GM23338 (cell line): ENCODE data around the gene CACNB4. TPM values are rescaled to one million over a fixed set of nuclear protein-coding genes. Genes with fewer than 3 reads are reported as not detected.

Source experiments
- ATAC-seq: fragments of 200-7000 bp; cut with Tn5 transposase; 3 replicates; pipeline ENCODE4 v1.9.1; 2020
- DNase-seq: peaks from one replicate; pipeline ENCODE4 v3.0.0-alpha.2; 2015; ENCODE audit warnings: low spot score
- H2AFZ ChIP-seq: fragments of 200-600 bp; sonication (generic); 2 replicates; pipeline ENCODE4 v1.8.0; 2016; ENCODE audit warnings: antibody characterized with exemption, mild to moderate bottlenecking, moderate library complexity
- H3F3A ChIP-seq: fragments of 200-600 bp; sonication (generic); replicated peaks from 2 replicates; pipeline ENCODE4 v1.8.0; 2017; ENCODE audit warnings: antibody characterized with exemption, mixed run types, low read depth
- H3K27ac ChIP-seq: fragments of 200-600 bp; sonication (generic); 2 replicates; pipeline ENCODE4 v1.6.1; 2016; ENCODE audit warnings: low read depth
- H3K27me3 ChIP-seq: fragments of 200-600 bp; sonication (generic); 2 replicates; pipeline ENCODE4 v1.8.0; 2016; ENCODE audit warnings: mild to moderate bottlenecking, mixed run types, moderate library complexity; ENCODE audit not compliant: insufficient read depth
- H3K36me3 ChIP-seq: fragments of 200-600 bp; sonication (generic); 2 replicates; pipeline ENCODE4 v1.8.0; 2016; ENCODE audit warnings: mild to moderate bottlenecking; ENCODE audit not compliant: insufficient read depth
- H3K4me1 ChIP-seq: fragments of 200-600 bp; sonication (generic); 2 replicates; pipeline ENCODE4 v1.8.0; 2016; ENCODE audit warnings: mild to moderate bottlenecking, moderate library complexity; ENCODE audit not compliant: insufficient read depth
- H3K4me2 ChIP-seq: fragments of 200-600 bp; sonication (generic); 2 replicates; pipeline ENCODE4 v1.7.1; 2017; ENCODE audit warnings: mixed run types
- H3K4me3 ChIP-seq: fragments of 200-600 bp; sonication (generic); 2 replicates; pipeline ENCODE4 v1.6.1; 2016; ENCODE audit warnings: mixed run types
- H3K79me2 ChIP-seq: fragments of 200-600 bp; sonication (generic); replicated peaks from 2 replicates; pipeline ENCODE4 v1.8.0; 2017; ENCODE audit warnings: mild to moderate bottlenecking; ENCODE audit not compliant: insufficient read depth
- H3K9me2 ChIP-seq: fragments of 200-600 bp; sonication (generic); 2 replicates; pipeline ENCODE4 v1.8.0; 2017; ENCODE audit not compliant: insufficient read depth
- H4K20me1 ChIP-seq: fragments of 200-600 bp; sonication (generic); replicated peaks from 2 replicates; pipeline ENCODE4 v1.8.0; 2017; ENCODE audit warnings: mild to moderate bottlenecking; ENCODE audit not compliant: insufficient read depth
- H3K27ac Mint-ChIP-seq: 2 replicates; pipeline ENCODE4 v1.8.0; 2020; ENCODE audit warnings: inconsistent platforms, mild to moderate bottlenecking, moderate library complexity, mixed read lengths
- H3K27me3 Mint-ChIP-seq: 3 replicates; pipeline ENCODE4 v1.8.0; 2022; ENCODE audit warnings: low read depth, mild to moderate bottlenecking, moderate library complexity, mixed read lengths, inconsistent platforms; ENCODE audit not compliant: insufficient read depth, poor library complexity
- H3K36me3 Mint-ChIP-seq: 3 replicates; pipeline ENCODE4 v1.8.0; 2021; ENCODE audit warnings: low read depth, mild to moderate bottlenecking, inconsistent platforms, moderate library complexity, mixed read lengths
- H3K4me1 Mint-ChIP-seq: 3 replicates; pipeline ENCODE4 v1.8.0; 2020; ENCODE audit warnings: mild to moderate bottlenecking, inconsistent platforms, mixed read lengths
- H3K4me3 Mint-ChIP-seq: 3 replicates; pipeline ENCODE4 v1.8.0; 2021; ENCODE audit warnings: moderate library complexity, mild to moderate bottlenecking, inconsistent platforms, mixed read lengths
- H3K9me3 Mint-ChIP-seq: 3 replicates; pipeline ENCODE4 v1.8.0; 2020; ENCODE audit warnings: moderate library complexity, mild to moderate bottlenecking, inconsistent platforms, mixed read lengths
- EZH2phosphoT487 ChIP-seq: fragments of 200-600 bp; sonication (generic); IDR thresholded peaks from one replicate; pipeline ENCODE4 v1.8.1; 2018; ENCODE audit warnings: antibody characterized with exemption; ENCODE audit not compliant: unreplicated experiment
- JUNB ChIP-seq: IDR thresholded peaks from one replicate; pipeline ENCODE4 v1.6.1; 2016; ENCODE audit warnings: antibody characterized with exemption; ENCODE audit not compliant: unreplicated experiment
- NANOG ChIP-seq: IDR thresholded peaks from 2 replicates; pipeline ENCODE4 v1.6.1; 2016; ENCODE audit warnings: antibody characterized with exemption, borderline replicate concordance
- STAT1 ChIP-seq: IDR thresholded peaks from one replicate; pipeline ENCODE4 v1.6.1; 2016; ENCODE audit warnings: antibody characterized with exemption; ENCODE audit not compliant: unreplicated experiment
- ZNF114 ChIP-seq: fragments of 250-450 bp; sonication (Bioruptor Pico); IDR thresholded peaks from 2 replicates; pipeline ENCODE4 v1.5.0; 2020; ENCODE audit warnings: mild to moderate bottlenecking, moderate library complexity
- ZNF331 ChIP-seq: fragments of 250-450 bp; sonication (Bioruptor Pico); IDR thresholded peaks from 2 replicates; pipeline ENCODE4 v1.5.0; 2020; ENCODE audit warnings: low read depth, mild to moderate bottlenecking, moderate library complexity
- polyA plus RNA-seq: library from polyadenylated mRNA; unstranded; fragments of >200 nt; fragmentation: Nextera tagmentation; extraction: Ambion mirVana; gene quantifications from 2 replicates; pipeline ENCODE4 v1.2.1, GENCODE V29; 2016
- total RNA-seq: library from RNA; depleted of rRNA; stranded (reverse); fragments of >200 nt; shearing (Covaris generic); gene quantifications from 2 replicates; pipeline ENCODE4 v1.2.3, GENCODE V29; 2014
- TF ChIP-seq, protein P1 (sequence below), 2 experiments: fragments of 200-600 bp in 1 of 2; sonication (generic) in 1 of 2; conservative IDR thresholded peaks; 2 replicates each; pipeline versions ENCODE4 v1.5.1 to v1.6.1; 2016 to 2017; ENCODE audit warnings: antibody characterized with exemption in 2 of 2, low read depth in 2 of 2, mild to moderate bottlenecking in 2 of 2, moderate library complexity in 1 of 2
- TF ChIP-seq, protein P2 (sequence below): fragments of 250-450 bp; sonication (Bioruptor Pico); IDR thresholded peaks from 2 replicates; pipeline ENCODE4 v1.5.0; 2020; ENCODE audit warnings: mild to moderate bottlenecking, moderate library complexity
- TF ChIP-seq, protein P3 (sequence below): IDR thresholded peaks from 2 replicates; pipeline ENCODE4 v1.6.1; 2016; ENCODE audit warnings: antibody characterized with exemption
- TF ChIP-seq, protein P4 (sequence below): IDR thresholded peaks from one replicate; pipeline ENCODE4 v1.6.1; 2018; ENCODE audit warnings: antibody characterized with exemption; ENCODE audit not compliant: unreplicated experiment

Gene CACNB4
- total and polyA plus RNA-seq, 2 experiments from 2014 or later = 4.0 to 9.8 TPM

DNA sequence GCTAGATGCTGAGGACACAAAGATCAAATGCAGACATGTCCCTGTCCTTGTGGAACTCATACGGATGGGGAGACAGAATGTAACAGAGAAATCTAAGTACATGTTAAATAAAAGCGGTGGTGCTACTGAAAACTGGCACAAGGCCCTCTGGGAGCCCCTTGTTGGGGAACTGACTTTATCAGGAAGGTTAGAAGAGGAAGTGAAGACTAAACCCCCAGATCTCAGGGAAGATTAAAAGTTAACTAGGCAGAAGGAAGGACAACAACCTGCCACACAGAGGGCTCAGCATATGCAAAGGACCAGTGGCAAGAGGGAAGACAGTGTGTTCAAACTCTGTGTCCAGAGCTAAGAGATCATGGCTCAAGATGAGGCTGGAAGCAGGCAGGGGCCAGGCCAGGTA, 4.8 kb downstream of the CACNB4 start:
- Mint-ChIP-seq H3K4me1 (peaks cover 8% of the 10 kb centered on the region; the same call in 1 of the 3 replicates), H3K27me3 (peaks cover 26% of the 10 kb centered on the region), H3K27ac (no peak overlapping the region), H3K4me3 (no peak overlapping the region), H3K36me3 (no peaks in the 10 kb centered on the region), H3K9me3 (peaks cover 2% of the 10 kb centered on the region; the same call in 1 of the 3 replicates)
- TF ChIP-seq, protein P1, sequence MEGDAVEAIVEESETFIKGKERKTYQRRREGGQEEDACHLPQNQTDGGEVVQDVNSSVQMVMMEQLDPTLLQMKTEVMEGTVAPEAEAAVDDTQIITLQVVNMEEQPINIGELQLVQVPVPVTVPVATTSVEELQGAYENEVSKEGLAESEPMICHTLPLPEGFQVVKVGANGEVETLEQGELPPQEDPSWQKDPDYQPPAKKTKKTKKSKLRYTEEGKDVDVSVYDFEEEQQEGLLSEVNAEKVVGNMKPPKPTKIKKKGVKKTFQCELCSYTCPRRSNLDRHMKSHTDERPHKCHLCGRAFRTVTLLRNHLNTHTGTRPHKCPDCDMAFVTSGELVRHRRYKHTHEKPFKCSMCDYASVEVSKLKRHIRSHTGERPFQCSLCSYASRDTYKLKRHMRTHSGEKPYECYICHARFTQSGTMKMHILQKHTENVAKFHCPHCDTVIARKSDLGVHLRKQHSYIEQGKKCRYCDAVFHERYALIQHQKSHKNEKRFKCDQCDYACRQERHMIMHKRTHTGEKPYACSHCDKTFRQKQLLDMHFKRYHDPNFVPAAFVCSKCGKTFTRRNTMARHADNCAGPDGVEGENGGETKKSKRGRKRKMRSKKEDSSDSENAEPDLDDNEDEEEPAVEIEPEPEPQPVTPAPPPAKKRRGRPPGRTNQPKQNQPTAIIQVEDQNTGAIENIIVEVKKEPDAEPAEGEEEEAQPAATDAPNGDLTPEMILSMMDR (conservative IDR thresholded peaks at IDR 0.05; ENCODE audit: low read depth in 2 of 2) = no peak
- TF ChIP-seq, protein P2, sequence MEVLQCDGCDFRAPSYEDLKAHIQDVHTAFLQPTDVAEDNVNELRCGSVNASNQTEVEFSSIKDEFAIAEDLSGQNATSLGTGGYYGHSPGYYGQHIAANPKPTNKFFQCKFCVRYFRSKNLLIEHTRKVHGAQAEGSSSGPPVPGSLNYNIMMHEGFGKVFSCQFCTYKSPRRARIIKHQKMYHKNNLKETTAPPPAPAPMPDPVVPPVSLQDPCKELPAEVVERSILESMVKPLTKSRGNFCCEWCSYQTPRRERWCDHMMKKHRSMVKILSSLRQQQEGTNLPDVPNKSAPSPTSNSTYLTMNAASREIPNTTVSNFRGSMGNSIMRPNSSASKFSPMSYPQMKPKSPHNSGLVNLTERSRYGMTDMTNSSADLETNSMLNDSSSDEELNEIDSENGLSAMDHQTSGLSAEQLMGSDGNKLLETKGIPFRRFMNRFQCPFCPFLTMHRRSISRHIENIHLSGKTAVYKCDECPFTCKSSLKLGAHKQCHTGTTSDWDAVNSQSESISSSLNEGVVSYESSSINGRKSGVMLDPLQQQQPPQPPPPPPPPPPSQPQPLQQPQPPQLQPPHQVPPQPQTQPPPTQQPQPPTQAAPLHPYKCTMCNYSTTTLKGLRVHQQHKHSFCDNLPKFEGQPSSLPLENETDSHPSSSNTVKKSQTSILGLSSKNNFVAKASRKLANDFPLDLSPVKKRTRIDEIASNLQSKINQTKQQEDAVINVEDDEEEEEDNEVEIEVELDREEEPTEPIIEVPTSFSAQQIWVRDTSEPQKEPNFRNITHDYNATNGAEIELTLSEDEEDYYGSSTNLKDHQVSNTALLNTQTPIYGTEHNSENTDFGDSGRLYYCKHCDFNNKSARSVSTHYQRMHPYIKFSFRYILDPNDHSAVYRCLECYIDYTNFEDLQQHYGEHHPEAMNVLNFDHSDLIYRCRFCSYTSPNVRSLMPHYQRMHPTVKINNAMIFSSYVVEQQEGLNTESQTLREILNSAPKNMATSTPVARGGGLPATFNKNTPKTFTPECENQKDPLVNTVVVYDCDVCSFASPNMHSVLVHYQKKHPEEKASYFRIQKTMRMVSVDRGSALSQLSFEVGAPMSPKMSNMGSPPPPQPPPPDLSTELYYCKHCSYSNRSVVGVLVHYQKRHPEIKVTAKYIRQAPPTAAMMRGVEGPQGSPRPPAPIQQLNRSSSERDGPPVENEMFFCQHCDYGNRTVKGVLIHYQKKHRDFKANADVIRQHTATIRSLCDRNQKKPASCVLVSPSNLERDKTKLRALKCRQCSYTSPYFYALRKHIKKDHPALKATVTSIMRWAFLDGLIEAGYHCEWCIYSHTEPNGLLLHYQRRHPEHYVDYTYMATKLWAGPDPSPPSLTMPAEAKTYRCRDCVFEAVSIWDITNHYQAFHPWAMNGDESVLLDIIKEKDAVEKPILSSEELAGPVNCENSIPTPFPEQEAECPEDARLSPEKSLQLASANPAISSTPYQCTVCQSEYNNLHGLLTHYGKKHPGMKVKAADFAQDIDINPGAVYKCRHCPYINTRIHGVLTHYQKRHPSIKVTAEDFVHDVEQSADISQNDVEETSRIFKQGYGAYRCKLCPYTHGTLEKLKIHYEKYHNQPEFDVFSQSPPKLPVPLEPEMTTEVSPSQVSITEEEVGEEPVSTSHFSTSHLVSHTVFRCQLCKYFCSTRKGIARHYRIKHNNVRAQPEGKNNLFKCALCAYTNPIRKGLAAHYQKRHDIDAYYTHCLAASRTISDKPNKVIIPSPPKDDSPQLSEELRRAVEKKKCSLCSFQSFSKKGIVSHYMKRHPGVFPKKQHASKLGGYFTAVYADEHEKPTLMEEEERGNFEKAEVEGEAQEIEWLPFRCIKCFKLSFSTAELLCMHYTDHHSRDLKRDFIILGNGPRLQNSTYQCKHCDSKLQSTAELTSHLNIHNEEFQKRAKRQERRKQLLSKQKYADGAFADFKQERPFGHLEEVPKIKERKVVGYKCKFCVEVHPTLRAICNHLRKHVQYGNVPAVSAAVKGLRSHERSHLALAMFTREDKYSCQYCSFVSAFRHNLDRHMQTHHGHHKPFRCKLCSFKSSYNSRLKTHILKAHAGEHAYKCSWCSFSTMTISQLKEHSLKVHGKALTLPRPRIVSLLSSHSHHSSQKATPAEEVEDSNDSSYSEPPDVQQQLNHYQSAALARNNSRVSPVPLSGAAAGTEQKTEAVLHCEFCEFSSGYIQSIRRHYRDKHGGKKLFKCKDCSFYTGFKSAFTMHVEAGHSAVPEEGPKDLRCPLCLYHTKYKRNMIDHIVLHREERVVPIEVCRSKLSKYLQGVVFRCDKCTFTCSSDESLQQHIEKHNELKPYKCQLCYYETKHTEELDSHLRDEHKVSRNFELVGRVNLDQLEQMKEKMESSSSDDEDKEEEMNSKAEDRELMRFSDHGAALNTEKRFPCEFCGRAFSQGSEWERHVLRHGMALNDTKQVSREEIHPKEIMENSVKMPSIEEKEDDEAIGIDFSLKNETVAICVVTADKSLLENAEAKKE (CRISPR knock-in tag) = no peak
- TF ChIP-seq ZNF331 (CRISPR knock-in tag) (no peak), ZNF114 (CRISPR knock-in tag) (no peak), STAT1 (no peak), JUNB (no peak), NANOG (no peak), EZH2phosphoT487 (no peak)
- TF ChIP-seq, protein P3, sequence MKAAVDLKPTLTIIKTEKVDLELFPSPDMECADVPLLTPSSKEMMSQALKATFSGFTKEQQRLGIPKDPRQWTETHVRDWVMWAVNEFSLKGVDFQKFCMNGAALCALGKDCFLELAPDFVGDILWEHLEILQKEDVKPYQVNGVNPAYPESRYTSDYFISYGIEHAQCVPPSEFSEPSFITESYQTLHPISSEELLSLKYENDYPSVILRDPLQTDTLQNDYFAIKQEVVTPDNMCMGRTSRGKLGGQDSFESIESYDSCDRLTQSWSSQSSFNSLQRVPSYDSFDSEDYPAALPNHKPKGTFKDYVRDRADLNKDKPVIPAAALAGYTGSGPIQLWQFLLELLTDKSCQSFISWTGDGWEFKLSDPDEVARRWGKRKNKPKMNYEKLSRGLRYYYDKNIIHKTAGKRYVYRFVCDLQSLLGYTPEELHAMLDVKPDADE = no peak
- TF ChIP-seq, protein P4, sequence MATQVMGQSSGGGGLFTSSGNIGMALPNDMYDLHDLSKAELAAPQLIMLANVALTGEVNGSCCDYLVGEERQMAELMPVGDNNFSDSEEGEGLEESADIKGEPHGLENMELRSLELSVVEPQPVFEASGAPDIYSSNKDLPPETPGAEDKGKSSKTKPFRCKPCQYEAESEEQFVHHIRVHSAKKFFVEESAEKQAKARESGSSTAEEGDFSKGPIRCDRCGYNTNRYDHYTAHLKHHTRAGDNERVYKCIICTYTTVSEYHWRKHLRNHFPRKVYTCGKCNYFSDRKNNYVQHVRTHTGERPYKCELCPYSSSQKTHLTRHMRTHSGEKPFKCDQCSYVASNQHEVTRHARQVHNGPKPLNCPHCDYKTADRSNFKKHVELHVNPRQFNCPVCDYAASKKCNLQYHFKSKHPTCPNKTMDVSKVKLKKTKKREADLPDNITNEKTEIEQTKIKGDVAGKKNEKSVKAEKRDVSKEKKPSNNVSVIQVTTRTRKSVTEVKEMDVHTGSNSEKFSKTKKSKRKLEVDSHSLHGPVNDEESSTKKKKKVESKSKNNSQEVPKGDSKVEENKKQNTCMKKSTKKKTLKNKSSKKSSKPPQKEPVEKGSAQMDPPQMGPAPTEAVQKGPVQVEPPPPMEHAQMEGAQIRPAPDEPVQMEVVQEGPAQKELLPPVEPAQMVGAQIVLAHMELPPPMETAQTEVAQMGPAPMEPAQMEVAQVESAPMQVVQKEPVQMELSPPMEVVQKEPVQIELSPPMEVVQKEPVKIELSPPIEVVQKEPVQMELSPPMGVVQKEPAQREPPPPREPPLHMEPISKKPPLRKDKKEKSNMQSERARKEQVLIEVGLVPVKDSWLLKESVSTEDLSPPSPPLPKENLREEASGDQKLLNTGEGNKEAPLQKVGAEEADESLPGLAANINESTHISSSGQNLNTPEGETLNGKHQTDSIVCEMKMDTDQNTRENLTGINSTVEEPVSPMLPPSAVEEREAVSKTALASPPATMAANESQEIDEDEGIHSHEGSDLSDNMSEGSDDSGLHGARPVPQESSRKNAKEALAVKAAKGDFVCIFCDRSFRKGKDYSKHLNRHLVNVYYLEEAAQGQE = no peak
- Histone ChIP-seq H3K4me3 (no peak overlapping the region), H3F3A (no peaks in the 10 kb centered on the region), H3K79me2 (no peaks in the 10 kb centered on the region; the same call in 1 of the 2 replicates), H4K20me1 (no peaks in the 10 kb centered on the region), H3K27me3 (peaks cover 43% of the 10 kb centered on the region), H2AFZ (no peak overlapping the region), H3K36me3 (no peaks in the 10 kb centered on the region), H3K27ac (no peak overlapping the region), H3K9me2 (no peaks in the 10 kb centered on the region), H3K4me1 (no peaks in the 10 kb centered on the region), H3K4me2 (no peak overlapping the region)
- DNase-seq (no peak), ATAC-seq (no peak)
